ENCODE measurements around the gene IFT81.

Gene IFT81

DNA sequence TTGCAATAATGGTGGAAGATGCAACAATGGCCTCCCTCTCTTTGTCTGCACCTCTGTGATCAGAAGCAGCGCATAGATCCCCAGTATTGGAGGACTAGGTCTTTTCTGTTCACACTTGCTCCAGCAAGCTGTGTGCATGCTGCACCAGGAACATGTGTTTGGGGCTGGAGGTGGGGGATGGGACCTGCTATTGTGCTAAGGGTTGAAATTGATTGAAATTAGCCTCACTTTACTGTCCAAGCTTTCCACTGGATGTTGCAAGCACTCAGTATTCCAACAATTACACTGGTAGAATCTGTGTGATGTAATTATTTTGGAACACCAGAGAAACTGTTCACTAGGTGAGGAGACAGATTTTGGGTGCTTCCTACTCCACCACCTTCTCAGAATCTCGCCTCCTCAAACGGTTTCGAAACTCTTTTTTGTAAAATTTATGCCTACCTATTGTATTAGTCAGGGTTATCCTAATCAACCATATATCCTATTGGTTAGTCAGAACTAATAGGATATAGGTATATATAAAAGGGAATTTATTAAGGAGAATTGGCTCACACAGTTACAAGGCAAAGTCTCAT lies 35.6 kb downstream of the IFT81 start:
- DNase-seq = no peak

DNA sequence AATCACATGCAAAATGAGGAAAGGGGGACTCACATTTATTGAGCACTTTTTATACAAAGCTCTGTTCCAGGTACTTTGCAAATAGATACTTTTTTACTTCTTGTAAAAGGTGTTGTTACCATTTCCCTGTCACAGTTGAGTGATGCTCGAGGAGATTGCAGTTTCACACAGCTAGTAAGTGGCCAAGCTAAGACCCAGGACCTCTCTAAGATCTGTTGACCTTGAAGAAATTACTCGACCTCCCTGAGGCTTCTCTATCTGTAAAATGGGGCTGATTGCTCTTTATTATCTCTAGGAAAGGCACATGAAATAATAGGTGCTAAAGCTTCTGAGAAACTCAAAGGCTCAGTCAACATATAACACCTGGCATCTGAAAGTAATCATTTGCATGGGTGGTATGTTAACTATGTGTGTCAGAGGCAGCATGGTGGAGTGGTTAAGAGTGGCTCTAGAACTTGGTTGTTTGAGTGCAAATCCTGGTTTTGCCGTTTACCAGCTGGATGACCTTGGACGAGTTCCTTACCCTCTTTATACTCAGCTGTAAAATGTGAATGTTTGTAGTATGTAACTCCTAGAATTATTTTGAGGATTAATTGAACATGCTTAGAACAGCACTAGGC lies 41.5 kb downstream of the IFT81 start:
- DNase-seq = no peak

DNA sequence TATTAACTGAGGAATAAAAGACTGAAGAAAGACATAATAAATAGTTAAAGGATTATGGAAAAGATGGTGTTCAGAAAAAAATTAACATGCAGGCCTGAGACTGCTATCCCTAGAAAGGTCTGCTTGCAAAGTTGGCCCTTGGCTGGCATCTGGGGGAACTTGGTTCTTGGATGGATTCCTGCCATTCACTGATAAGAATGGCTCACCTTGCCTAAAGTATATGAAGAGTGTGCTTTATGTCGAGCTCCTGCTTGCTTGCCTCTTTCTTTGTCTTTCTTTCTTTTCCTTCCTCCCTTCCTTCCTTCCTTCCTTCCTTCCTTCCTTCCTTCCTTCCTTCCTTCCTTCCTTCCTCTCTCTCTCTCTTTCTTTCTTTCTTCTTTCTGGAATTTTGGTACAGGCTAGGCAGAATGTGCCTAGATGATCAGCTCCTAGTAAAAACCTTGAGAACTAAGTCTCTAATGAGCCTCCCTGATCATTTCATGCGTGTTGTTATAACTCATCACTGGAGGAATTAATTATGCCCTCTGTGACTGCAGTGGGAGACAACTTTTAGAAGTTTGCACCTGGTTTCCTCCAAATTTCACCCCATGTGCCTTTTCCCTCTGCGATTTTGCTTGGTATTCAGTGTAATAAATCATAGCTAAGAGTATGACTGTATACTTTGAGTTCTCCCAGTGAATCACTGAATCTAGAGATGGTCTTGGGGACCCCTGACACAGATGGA lies 44.7 kb downstream of the IFT81 start:
- DNase-seq = no peak

DNA sequence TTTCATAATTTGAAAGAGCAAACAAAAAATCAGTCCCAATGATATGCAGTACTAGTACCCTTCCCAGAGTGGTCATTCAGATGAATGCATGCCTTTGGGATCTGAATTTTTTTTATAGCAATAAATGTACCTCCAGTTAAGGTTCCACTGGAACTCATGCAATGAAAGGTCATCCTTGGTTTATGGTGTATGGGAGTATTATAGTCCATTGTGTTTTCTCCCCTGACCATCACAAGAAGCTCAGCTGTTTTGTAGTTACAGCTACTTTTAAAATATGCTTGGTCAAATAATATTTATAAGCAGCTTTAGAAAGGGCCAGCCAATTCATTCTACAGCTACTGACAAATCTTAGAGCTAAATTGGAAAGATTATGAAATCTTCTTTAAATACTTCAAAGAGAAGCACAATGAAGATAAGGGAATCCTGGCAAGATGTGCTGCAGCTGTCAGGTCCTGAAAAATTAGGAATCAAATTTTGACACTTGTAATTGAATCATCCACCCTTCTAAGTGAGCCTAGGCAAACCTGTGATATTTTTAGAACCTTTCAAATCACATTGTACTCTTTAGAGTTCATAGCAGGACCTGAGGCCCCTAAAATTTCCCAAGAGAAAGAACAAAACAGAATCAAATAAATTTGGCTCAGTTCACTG lies 46.5 kb downstream of the IFT81 start:
- no peak for DNase-seq

DNA sequence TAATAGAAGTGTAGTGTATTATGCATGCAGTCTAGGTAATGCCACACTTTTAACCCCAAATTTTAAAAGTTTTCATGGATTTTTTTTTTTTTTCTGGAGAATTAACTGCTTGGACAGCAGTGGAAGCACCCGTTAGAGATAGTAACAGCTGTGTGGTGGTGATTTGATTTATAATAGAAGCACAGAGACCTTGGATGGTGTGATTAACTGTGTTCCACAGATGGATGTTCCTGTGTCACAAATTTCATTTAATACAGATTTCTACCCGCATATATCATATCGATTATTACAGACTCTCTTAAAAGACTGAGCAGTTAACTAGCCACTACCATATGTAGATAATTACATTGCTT lies 47.0 kb downstream of the IFT81 start:
- no peak for DNase-seq

DNA sequence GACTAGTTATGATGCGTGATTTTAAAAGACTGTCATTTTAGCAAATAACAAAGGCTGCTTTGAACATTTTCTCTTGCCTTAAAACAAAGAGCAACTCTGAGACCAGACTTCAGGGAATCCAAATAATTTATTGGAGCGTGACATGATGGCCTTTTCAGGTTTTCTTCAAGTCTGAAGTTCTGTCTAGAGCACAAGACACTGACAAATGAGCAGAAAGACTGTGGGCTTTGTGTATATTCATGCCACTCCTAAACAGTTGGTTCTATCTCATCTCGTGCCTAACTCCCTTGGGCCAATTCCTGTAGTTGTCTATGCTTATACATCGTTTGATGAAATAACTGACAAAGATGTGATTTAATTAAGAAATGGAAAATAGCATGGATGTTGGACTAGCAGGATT lies 47.5 kb downstream of the IFT81 start:
- no peak for DNase-seq

DNA sequence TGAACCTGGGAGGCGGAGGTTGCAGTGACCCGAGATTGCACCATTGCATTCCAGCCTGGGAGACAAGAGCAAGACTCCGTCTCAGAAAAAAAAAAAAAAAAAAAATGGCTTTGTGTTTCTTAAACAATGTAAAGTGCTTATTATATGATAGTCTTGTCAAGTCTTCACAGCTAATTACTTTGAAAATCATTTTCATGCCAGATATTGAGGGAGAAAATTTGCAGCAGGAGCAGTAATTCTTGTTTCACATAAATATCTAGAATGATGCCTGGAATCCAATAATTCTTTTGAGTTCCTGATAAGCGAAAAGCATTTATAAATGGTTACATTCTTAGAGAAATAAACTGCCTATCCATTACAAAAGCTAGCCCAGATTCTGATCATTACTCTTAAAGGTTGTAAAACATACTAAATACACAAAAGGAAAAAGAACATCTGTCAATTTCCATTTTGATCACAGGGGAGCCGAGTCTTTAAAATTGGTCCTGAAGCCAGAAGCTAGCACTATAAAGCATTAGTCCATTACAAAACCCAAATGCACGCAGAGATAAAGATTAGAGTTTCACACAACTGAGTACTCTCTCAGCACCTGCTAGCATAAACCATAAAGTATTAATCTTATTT lies 50.3 kb downstream of the IFT81 start:
- no peak for DNase-seq

DNA sequence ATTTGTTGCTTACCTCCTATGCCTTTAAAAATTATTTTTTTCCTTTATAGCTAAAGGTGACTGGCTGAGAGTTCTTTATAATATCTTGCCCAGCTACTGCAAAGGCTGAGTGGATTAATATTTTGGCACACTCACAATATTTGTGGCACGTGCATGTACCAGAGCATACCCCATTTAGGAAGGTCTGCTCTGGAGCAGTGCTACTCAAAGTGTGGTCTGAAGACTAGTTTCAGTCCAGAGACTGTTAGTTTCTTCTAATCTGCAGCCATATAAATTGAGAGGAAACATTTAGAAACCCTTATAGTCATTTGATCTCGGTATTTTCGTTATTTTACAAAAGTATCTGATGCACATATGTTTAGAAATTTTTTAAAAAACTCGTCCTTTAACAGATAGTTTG lies 51.0 kb downstream of the IFT81 start:
- DNase-seq = no peak

DNA sequence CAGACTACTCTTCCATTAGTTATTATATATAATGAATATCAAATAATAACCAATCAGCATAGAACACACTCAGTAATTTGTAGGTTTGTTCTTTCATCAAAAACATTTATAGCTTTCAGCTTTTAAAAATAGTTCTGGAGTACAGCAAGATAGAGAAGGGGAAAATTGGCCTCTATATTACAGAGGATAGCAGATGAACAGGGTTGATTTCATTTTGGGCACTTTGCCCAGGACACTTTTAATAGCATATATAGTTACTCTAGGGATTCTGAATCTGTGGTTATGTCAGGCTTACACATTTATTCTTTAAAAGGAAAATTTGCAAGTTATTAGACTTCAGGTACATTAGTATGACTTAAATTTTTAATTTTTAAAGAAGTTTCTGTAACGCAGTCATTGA lies 52.6 kb downstream of the IFT81 start:
- DNase-seq = no peak

DNA sequence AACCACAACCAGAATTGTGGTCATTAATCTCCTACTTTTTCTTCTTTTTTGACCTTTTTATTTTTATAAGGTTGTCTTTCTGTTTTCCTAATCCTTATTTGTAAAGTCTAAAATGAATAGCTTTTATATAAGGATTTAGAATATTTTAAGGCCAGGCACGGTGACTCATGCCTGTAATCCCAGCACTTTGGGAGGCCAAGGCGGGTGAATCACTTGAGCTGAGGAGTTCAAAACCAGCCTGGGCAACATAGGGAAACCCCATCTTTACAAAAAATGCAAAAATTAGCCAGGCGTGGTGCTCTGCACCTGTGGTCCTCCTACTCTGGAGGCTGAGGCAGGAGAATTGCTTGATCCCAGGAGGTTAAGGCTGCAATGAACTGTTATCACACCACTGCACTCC lies 55.1 kb downstream of the IFT81 start:
- DNase-seq = no peak

DNA sequence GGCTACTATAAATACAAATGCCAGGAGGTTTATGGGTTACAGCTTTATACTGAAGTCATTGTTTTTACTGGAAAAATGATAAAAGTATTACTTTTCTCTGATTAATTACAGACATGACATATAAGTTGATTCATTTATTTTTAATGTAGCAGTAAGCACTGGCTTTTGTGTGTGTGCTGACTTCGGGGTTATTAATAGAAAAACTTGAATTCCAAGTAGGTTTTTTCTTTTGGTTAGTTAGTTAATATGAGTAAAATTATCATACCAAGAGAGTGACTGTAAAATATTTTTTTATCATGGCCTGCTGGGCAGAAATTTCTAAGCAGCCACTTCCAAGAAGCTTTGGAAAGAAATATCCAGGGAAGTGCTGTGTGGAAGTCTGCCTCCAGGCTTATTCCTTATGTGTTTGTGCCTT lies 56.4 kb downstream of the IFT81 start:
- no peak for DNase-seq

DNA sequence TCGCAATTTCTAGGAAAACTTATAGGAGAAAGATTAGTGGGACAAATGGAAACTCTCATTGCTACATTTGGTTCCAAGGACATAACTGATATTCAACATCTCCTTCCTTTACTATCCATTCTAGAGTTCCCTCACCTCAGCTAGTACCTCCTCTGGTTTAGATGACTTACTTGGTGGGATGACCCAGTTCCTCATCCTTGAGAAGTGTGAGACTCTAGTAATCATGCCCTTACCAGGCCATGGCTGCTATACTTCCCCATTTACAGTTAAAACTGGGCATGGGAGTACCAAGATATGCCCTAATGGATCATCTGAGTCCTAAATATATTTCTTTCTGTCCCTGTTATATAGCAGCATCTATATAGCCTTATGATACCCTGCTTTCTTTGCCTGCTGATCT lies 58.1 kb downstream of the IFT81 start:
- DNase-seq = no peak

DNA sequence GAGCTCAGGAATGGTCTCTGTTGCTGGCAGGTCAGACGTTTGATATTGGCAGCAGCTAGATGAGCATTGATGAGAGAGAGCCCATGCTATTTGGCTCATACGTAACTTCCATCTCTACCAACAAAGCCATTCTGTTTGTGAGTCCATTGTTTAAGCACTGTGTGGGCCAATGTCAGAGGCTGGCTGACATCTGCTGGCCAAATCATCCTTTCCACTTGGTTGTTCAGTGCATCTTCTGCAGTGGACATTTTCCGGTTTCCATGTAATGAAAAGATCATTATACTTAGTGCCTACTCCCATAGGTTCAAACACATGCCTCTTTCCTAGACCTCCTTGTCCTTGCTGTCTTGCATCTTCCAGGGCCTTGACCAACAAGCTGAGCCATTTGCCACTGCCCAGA lies 59.2 kb downstream of the IFT81 start:
- no peak for DNase-seq

DNA sequence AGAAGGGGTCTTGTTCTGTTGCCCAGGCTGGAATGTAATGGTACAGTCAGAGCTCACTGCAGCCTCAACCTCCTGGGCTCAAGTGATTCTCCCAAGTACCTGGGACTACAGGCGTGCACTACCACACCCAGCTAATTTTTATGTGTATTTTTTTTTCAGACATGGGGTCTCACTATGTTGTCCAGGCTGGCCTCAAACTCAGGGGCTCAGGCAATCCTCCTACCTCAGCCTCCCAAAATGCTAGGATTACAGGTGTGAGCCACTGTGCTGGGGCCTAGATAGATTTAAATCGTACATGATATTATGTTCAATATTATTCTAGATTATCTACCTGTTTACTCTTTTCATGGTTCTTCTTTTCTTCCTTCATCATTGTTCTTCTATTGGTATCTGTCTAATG lies 61.5 kb downstream of the IFT81 start:
- DNase-seq = no peak

DNA sequence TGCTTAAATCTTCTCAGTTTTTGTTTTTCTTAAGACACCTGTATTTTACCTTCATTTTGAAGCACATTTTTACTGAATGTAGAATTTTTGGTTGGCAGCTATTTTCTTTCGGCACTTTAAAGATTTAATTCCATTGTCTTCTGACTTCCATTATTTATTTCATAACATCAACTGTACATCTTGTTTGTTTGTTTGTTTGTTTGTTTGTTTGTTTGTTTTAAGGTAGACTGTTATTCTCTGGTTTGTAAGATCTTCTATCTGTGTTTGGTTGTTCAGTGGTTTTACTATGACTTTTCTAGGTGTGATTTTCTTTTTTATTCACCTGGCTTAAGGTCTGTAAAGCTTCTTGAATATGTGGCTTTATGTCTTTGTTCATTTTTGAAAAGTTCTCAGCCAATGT lies 61.9 kb downstream of the IFT81 start:
- no peak for DNase-seq

DNA sequence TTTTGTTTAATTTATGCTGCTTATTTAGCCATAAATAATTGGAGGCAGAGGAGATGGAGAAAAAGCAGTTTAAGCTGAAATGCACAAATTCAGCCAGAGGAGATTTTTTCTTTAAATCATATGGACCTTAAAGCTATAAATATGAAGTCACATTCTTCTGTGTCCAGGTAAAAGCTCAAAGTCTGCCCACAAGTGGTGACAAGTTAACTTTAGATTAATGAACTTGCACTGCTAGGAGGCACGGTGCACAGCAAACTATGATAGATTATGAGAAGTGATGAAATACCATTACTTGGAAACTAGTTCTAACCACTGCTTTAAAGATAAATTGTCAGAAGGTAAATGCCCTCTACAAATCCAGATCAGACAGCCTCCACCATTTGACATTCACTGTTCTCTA lies 69.0 kb downstream of the IFT81 start:
- DNase-seq = no peak

DNA sequence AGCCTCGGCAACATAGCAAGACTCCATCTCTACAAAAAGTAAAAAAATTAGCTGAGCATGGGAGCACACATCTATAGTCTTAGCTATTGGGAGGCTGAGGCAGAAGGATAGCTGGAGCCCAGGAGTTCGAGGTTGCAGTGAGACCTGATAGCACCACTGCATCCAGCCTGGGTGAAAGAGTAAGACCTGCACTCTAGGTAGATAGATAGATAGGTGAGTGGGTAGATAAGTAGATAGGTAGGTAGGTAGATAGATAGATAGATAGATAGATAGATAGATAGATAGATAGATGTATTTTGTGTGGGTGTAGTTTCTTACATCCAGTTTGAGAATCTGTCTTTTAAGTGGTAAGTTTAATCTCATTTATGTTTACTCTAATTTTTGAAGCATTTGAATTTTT lies 72.8 kb downstream of the IFT81 start:
- no peak for DNase-seq

DNA sequence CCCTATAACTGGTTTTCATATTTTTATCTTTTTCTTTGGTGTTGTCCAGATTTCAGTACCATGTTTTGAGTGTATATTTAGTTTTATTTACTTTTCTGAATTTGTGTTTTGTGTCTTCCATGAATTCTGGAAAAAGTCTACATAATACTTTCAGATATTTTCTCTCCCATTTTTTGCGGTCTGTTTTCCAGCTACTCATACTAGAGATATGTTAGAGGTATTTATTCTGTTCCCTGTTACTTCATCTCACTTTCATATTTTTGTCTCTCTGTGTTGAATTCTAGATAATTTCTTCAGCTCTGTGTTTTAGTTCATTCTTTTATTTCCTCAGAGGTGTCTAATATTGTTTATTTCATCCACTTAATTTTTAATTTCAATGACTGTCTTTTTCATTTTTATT lies 74.2 kb downstream of the IFT81 start:
- no peak for DNase-seq

DNA sequence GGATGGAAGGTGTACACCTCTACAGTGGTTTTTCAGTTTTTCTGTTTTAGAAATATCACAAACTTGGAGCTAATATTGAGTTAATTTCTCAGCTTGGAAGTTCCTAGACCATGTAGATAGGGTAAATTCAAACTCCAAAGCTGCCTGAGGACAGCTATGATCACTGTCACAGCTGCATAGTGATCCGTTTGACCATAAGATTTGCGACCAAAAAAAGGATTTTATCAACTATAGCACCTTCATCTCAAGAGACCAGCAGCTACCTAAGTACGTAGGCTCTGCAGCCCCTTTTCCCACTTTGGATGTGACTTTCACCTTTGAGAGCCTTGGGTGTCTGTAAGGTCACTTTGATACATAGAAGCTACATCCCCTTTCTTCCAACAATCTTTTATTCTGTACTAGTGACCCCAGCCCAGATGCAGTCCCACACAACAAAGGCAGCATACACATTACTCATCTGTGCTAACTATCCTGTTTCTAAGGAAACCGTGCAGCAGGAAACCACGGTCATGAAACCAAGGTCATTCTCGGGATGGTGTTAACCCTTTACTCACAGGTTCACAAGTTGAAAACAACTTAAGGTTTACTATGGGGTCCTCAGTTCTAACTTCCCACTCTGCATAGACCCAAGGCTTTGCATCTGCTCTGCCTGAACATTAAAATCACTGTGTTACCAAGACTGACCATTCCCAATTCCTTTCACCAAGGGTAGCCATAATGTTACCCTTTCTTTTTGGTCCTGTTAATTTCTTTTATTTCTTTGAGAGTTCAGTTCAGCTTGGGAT lies 75.4 kb downstream of the IFT81 start:
- peak; percentile 28 for DNase-seq

DNA sequence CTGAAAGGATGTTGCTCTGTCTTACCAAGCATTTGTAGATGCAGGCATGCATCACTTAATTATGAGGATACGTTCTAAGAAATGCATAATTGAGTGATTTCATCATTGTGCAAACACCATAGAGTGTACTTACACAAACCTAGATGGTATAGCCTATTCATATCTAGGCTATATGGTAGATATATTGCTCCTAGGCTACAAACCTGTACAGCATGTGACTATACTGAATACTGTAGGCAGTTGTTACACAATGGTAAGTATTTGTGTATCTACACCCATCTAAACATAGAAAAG lies 75.9 kb downstream of the IFT81 start:
- no peak for DNase-seq

DNA sequence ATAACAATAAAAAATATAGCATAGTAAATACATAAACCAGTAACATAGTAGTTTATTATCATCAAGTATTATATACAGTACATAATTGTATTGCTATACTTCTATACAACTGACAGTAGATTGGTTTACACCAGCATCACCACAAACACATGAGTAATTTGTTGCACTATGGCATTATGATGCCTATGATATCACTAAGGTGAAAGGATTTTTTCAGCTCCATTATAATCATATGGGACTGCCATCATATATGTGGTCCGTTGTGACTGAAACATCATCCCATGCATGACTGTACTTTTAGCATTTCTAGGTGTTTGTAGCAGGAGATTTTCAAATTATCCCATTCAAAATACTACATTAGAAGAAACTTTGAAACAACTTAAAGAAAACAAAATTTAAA lies 77.8 kb downstream of the IFT81 start:
- DNase-seq = no peak

DNA sequence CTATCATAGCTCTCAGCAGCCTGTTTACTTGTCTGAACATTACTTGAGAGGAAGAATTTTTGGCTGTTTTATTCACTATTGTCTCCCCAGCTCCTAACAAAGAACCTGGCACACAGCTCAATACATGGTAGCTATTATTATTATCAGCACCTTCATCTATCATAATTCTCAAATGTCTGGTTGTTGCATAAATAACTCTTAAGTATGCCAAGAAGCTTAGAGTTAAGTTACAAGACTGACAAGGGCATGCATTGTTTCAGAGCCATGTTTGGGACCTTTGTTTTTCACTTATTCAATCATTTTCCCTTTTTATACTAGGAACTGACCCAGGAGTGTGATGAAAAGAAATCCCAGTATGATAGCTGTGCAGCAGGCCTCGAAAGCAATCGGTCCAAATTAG lies 79.4 kb downstream of the IFT81 start:
- DNase-seq = no peak

DNA sequence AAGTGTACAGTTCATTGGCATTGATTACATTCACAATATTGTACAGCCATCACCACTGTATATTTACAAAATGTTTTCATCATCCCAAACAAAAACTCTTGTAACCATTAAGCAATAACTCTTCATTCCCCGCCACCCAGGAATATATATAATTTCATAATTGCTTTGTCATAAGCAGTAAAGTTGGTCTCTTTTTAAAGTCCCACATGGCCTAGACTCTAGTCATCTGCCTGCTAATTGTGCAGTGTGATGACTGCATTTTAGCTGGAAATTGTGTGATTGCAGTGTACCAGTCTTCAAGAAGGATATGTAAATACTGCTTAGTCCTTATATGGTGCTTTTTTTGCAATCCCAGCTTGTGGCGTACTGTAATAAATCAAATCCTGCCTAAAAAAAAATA lies 81.8 kb downstream of the IFT81 start:
- no peak for DNase-seq
